HepG2 (cell line): ENCODE results near the gene NATD1. TPM values are rescaled to one million over a fixed set of nuclear protein-coding genes. Genes with fewer than 3 reads are reported as not detected.

Experiments used
- HHEX ChIP-seq: IDR thresholded peaks from 2 replicates; pipeline ENCODE4 v1.6.1; 2016; ENCODE audit warnings: control low read depth
- NFKBIZ ChIP-seq: IDR thresholded peaks from 2 replicates; pipeline ENCODE4 v1.6.1; 2018; ENCODE audit warnings: missing genetic modification reagents, missing compliant biosample characterization
- NKX3-1 ChIP-seq: sonication (generic); formaldehyde crosslinking; IDR thresholded peaks from 2 replicates; pipeline ENCODE4 v1.5.0; 2020; ENCODE audit warnings: missing genetic modification reagents
- POGZ ChIP-seq: sonication (generic); formaldehyde crosslinking; IDR thresholded peaks from 2 replicates; pipeline ENCODE4 v1.4.0; 2020; ENCODE audit warnings: mild to moderate bottlenecking, missing genetic modification reagents
- REST ChIP-seq, 2 experiments: IDR thresholded peaks; 2 replicates each; pipeline ENCODE4 v1.6.1; 2011 to 2012; ENCODE audit warnings: low read length in 2 of 2, borderline replicate concordance in 1 of 2, low read depth in 1 of 2, mild to moderate bottlenecking in 1 of 2, moderate library complexity in 1 of 2
- SP2 ChIP-seq: sonication (generic); formaldehyde crosslinking; IDR thresholded peaks from 2 replicates; pipeline ENCODE4 v1.5.1; 2020; ENCODE audit warnings: mild to moderate bottlenecking, missing genetic modification reagents
- ZNF121 ChIP-seq: sonication (generic); formaldehyde crosslinking; IDR thresholded peaks from 2 replicates; pipeline ENCODE4 v1.5.0; 2020; ENCODE audit warnings: mild to moderate bottlenecking, missing genetic modification reagents
- ZNF253 ChIP-seq: sonication (generic); formaldehyde crosslinking; IDR thresholded peaks from 2 replicates; pipeline ENCODE4 v1.8.0; 2022; ENCODE audit warnings: mild to moderate bottlenecking, missing genetic modification reagents, borderline replicate concordance
- ZNF282 ChIP-seq: fragments of 450-650 bp; IDR thresholded peaks from 2 replicates; pipeline ENCODE4 v1.6.1; 2018; ENCODE audit not compliant: partially characterized antibody
- ZNF441 ChIP-seq: sonication (generic); formaldehyde crosslinking; IDR thresholded peaks from 2 replicates; pipeline ENCODE4 v1.7.0; 2021; ENCODE audit warnings: missing genetic modification reagents, borderline replicate concordance
- ZNF841 ChIP-seq: sonication (generic); formaldehyde crosslinking; IDR thresholded peaks from 2 replicates; pipeline ENCODE4 v1.8.1; 2023; ENCODE audit warnings: missing genetic modification reagents, borderline replicate concordance
- ZNF883 ChIP-seq: sonication (generic); formaldehyde crosslinking; IDR thresholded peaks from 2 replicates; pipeline ENCODE4 v1.5.1; 2020; ENCODE audit warnings: mild to moderate bottlenecking, missing genetic modification reagents; ENCODE audit errors: not compliant biosample characterization
- ZSCAN12 ChIP-seq: sonication (generic); formaldehyde crosslinking; IDR thresholded peaks from 2 replicates; pipeline ENCODE4 v1.9.0; 2021; ENCODE audit warnings: mild to moderate bottlenecking, missing genetic modification reagents
- ZSCAN22 ChIP-seq: sonication (generic); formaldehyde crosslinking; IDR thresholded peaks from 2 replicates; pipeline ENCODE4 v1.4.0; 2020; ENCODE audit warnings: mild to moderate bottlenecking, missing genetic modification reagents
- polyA plus RNA-seq, 8 experiments: library from polyadenylated mRNA; depleted of rRNA in 3 of 8; stranded (reverse) in 7 of 8; unstranded in 1 of 8; fragments of >200 nt; fragmentation: Illumina TruSeq in 4 of 8; extraction: Trizol in 4 of 8; gene quantifications; 2 replicates each; pipeline versions ENCODE4 v1.2.1 to v1.2.3, GENCODE V29; 2011 to 2016; ENCODE audit warnings: low read depth in 4 of 8, missing spikeins in 1 of 8, mixed read lengths in 1 of 8; ENCODE audit not compliant: insufficient read depth in 1 of 8
- total RNA-seq, 5 experiments: library from RNA; depleted of rRNA; stranded (reverse); fragments of >200 nt; fragmentation: Illumina TruSeq; extraction: Trizol; gene quantifications; 2 replicates each; pipeline ENCODE4 v1.2.3, GENCODE V29; 2016; ENCODE audit warnings: low read depth in 1 of 5
- TF ChIP-seq, protein P1 (sequence below): sonication (generic); formaldehyde crosslinking; IDR thresholded peaks from 2 replicates; pipeline ENCODE4 v1.4.0; 2020; ENCODE audit warnings: missing genetic modification reagents
- TF ChIP-seq, protein P2 (sequence below): sonication (generic); formaldehyde crosslinking; IDR thresholded peaks from 2 replicates; pipeline ENCODE4 v1.4.0; 2020; ENCODE audit warnings: mild to moderate bottlenecking, missing genetic modification reagents
- TF ChIP-seq, protein P3 (sequence below): sonication (generic); formaldehyde crosslinking; conservative IDR thresholded peaks from 2 replicates; pipeline ENCODE4 v1.8.0; 2022; ENCODE audit warnings: mild to moderate bottlenecking, moderate library complexity, missing genetic modification reagents
- TF ChIP-seq, protein P4 (sequence below): sonication (generic); formaldehyde crosslinking; IDR thresholded peaks from 2 replicates; pipeline ENCODE4 v1.5.0; 2020; ENCODE audit warnings: mild to moderate bottlenecking, missing genetic modification reagents

The NATD1 gene
- total and polyA plus RNA-seq, 2 of the 13 experiments (the other 11 are each of a cell fraction or from before 2014, with no cell fraction given): 0.31 to 2.3 TPM

GRCh38 chr17:21286066-21286770, 33.0 kb upstream of the NATD1 start (continued):
- TF ChIP-seq ZNF883: no peak
- TF ChIP-seq POGZ (CRISPR knock-in tag): peak; percentile 70
- TF ChIP-seq, protein P1, sequence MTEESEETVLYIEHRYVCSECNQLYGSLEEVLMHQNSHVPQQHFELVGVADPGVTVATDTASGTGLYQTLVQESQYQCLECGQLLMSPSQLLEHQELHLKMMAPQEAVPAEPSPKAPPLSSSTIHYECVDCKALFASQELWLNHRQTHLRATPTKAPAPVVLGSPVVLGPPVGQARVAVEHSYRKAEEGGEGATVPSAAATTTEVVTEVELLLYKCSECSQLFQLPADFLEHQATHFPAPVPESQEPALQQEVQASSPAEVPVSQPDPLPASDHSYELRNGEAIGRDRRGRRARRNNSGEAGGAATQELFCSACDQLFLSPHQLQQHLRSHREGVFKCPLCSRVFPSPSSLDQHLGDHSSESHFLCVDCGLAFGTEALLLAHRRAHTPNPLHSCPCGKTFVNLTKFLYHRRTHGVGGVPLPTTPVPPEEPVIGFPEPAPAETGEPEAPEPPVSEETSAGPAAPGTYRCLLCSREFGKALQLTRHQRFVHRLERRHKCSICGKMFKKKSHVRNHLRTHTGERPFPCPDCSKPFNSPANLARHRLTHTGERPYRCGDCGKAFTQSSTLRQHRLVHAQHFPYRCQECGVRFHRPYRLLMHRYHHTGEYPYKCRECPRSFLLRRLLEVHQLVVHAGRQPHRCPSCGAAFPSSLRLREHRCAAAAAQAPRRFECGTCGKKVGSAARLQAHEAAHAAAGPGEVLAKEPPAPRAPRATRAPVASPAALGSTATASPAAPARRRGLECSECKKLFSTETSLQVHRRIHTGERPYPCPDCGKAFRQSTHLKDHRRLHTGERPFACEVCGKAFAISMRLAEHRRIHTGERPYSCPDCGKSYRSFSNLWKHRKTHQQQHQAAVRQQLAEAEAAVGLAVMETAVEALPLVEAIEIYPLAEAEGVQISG (CRISPR knock-in tag): peak; percentile 46; the same call in 1 of the 2 replicates
- no peak for TF ChIP-seq ZSCAN12 (CRISPR knock-in tag)
- no peak for TF ChIP-seq ZSCAN22 (CRISPR knock-in tag)
- no peak for TF ChIP-seq ZNF841
- TF ChIP-seq ZNF121: no peak
- TF ChIP-seq REST (IDR thresholded peaks at IDR 0.05; ENCODE audit: borderline replicate concordance in 1 of 2, low read depth in 1 of 2, low read length in 2 of 2): no peak; a peak in 1 of 4 replicates
- no peak; the same call in 1 of the 2 replicates for TF ChIP-seq ZNF441 (CRISPR knock-in tag)
- no peak for TF ChIP-seq ZNF282
- TF ChIP-seq, protein P2, sequence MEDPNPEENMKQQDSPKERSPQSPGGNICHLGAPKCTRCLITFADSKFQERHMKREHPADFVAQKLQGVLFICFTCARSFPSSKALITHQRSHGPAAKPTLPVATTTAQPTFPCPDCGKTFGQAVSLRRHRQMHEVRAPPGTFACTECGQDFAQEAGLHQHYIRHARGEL: no peak
- no peak for TF ChIP-seq SP2
- TF ChIP-seq HHEX (CRISPR knock-in tag): no peak
- TF ChIP-seq NFKBIZ: no peak; the same call in 1 of the 2 replicates
- TF ChIP-seq, protein P3, sequence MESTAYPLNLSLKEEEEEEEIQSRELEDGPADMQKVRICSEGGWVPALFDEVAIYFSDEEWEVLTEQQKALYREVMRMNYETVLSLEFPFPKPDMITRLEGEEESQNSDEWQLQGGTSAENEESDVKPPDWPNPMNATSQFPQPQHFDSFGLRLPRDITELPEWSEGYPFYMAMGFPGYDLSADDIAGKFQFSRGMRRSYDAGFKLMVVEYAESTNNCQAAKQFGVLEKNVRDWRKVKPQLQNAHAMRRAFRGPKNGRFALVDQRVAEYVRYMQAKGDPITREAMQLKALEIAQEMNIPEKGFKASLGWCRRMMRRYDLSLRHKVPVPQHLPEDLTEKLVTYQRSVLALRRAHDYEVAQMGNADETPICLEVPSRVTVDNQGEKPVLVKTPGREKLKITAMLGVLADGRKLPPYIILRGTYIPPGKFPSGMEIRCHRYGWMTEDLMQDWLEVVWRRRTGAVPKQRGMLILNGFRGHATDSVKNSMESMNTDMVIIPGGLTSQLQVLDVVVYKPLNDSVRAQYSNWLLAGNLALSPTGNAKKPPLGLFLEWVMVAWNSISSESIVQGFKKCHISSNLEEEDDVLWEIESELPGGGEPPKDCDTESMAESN (CRISPR knock-in tag): no peak
- no peak for TF ChIP-seq ZNF253 (CRISPR knock-in tag)
- TF ChIP-seq, protein P4, sequence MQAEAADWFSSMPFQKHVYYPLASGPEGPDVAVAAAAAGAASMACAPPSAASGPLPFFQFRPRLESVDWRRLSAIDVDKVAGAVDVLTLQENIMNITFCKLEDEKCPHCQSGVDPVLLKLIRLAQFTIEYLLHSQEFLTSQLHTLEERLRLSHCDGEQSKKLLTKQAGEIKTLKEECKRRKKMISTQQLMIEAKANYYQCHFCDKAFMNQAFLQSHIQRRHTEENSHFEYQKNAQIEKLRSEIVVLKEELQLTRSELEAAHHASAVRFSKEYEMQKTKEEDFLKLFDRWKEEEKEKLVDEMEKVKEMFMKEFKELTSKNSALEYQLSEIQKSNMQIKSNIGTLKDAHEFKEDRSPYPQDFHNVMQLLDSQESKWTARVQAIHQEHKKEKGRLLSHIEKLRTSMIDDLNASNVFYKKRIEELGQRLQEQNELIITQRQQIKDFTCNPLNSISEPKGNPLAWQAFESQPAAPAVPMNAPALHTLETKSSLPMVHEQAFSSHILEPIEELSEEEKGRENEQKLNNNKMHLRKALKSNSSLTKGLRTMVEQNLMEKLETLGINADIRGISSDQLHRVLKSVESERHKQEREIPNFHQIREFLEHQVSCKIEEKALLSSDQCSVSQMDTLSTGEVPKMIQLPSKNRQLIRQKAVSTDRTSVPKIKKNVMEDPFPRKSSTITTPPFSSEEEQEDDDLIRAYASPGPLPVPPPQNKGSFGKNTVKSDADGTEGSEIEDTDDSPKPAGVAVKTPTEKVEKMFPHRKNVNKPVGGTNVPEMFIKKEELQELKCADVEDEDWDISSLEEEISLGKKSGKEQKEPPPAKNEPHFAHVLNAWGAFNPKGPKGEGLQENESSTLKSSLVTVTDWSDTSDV (CRISPR knock-in tag): no peak
- TF ChIP-seq NKX3-1 (CRISPR knock-in tag): no peak
